ENCODE measurements around the gene ADAMTS15. TPM values are rescaled to one million over a fixed set of nuclear protein-coding genes. Genes with fewer than 3 reads are reported as not detected.

The ADAMTS15 gene
- total RNA-seq, 1 experiment from 2014 or later = 0.83 TPM

DNA sequence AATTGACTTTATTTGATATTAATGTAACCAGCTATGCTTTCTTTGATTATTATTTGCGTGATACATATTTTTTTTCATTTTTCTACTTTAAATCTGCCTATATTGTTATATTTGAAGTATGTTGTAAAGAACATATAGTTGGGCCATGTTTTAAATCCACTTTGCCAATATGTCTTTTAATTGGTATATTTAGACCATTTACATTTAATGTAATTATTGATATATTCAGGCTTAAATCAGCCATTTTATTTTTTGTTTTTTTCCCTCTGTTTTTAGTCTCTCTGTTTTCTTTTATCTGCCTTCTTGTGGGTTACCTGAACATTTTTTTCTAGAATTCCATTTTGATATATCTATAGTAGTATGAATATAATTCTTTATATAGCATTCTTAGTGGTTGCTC, 55.9 kb downstream of the ADAMTS15 start:
- no TSS peak for BruUV-seq (replicated peaks)
- peaks cover 12% of the 10 kb centered on the region for H3K9me3 Mint-ChIP-seq (ENCODE audit: low read depth, unreplicated experiment)

DNA sequence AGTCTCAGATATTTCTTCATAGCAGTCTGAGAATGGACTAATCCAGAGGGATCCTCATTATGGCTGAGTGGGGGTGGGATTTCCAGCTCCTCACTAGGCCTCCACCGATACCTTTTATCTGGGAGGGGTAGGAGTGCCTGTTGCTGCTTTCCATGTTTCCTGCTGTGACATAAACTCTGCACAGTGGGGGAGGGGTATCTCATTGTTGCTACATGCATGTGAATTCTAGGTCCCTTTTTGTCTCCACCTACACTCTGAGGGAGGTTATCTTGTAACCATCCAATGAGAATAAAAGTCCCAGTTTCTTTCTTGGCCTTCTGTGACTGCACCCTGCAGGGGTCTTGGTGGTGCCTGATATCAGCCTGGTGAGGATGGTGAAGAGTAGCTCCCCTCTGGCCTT, 60.5 kb downstream of the ADAMTS15 start:
- H3K36me3 Mint-ChIP-seq (ENCODE audit: insufficient read depth, unreplicated experiment) = no peaks in the 10 kb centered on the region
- H3K9me3 Mint-ChIP-seq (ENCODE audit: low read depth, unreplicated experiment) = peaks cover 9% of the 10 kb centered on the region
- CTCF ChIA-PET = no interaction called here
- no peak overlapping the region for H3K4me3 Mint-ChIP-seq (ENCODE audit: low read depth, unreplicated experiment)
- DNase-seq = no peak
- intact Hi-C loops (cut with micrococcal nuclease; ENCODE audit: unreplicated experiment) = no loop called here
- BruUV-seq (replicated peaks) = no TSS peak
- H3K27me3 Mint-ChIP-seq (ENCODE audit: unreplicated experiment) = no peaks in the 10 kb centered on the region
- no peaks in the 10 kb centered on the region for H3K4me1 Mint-ChIP-seq (ENCODE audit: low read depth, unreplicated experiment)
- no peak overlapping the region for H3K27ac Mint-ChIP-seq (ENCODE audit: unreplicated experiment)
- TF ChIP-seq CTCF (IDR thresholded peaks at IDR 0.05; ENCODE audit: unreplicated experiment) = no peak

More for the DNA sequence above, 55.9 kb downstream of the ADAMTS15 start:
- no peak for DNase-seq
- H3K27ac Mint-ChIP-seq (ENCODE audit: unreplicated experiment) = no peak overlapping the region
- no peak overlapping the region for H3K4me3 Mint-ChIP-seq (ENCODE audit: low read depth, unreplicated experiment)
- intact Hi-C loops (cut with micrococcal nuclease; ENCODE audit: unreplicated experiment) = no loop called here
- H3K27me3 Mint-ChIP-seq (ENCODE audit: unreplicated experiment) = no peaks in the 10 kb centered on the region
- H3K36me3 Mint-ChIP-seq (ENCODE audit: insufficient read depth, unreplicated experiment) = no peaks in the 10 kb centered on the region
- H3K4me1 Mint-ChIP-seq (ENCODE audit: low read depth, unreplicated experiment) = no peaks in the 10 kb centered on the region
- no peak for TF ChIP-seq CTCF (IDR thresholded peaks at IDR 0.05; ENCODE audit: unreplicated experiment)
- CTCF ChIA-PET = no interaction called here

- no TSS peak for BruUV-seq (replicated peaks)
- H3K9me3 Mint-ChIP-seq (ENCODE audit: low read depth, unreplicated experiment) = peaks cover 7% of the 10 kb centered on the region
- H3K27me3 Mint-ChIP-seq (ENCODE audit: unreplicated experiment) = no peaks in the 10 kb centered on the region
- no peaks in the 10 kb centered on the region for H3K4me1 Mint-ChIP-seq (ENCODE audit: low read depth, unreplicated experiment)
- no peak overlapping the region for H3K4me3 Mint-ChIP-seq (ENCODE audit: low read depth, unreplicated experiment)
- H3K27ac Mint-ChIP-seq (ENCODE audit: unreplicated experiment) = no peak overlapping the region
- no peak for DNase-seq
- TF ChIP-seq CTCF (IDR thresholded peaks at IDR 0.05; ENCODE audit: unreplicated experiment) = no peak
- intact Hi-C loops (cut with micrococcal nuclease; ENCODE audit: unreplicated experiment) = no loop called here
- H3K36me3 Mint-ChIP-seq (ENCODE audit: insufficient read depth, unreplicated experiment) = no peaks in the 10 kb centered on the region
- CTCF ChIA-PET = no interaction called here
Measured at GRCh38 chr11:130509942-130510341, 61.5 kb downstream of the ADAMTS15 start.

DNA sequence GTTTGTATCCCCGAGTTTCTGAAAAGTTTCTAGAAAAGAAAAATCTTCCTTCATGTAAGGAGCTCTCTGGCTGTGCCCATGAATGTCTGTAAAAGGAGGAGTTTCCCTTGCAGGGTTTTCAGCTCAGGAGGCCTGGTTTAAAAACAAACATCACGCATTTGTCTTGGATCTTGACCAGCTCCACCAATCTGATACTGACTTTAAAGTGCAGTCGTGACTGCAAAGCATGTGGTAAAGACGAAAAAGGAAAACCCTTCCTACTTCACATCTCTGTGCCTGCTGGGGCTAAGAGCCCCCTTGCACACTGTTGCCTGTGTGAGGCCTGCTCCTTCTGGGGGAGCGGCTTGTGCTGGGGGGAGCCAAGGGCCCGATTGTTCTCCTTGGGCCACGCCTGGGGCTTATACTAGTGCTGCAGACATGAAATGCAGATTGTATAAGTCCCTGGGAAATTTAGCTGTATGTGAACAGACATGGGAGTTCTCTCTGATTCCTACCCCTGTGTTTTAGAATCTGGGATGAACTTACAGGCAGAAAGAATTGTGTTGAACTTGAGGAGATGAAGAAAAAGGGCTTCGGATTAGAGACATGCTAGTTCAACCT, 62.1 kb downstream of the ADAMTS15 start:
- no peak for DNase-seq
- intact Hi-C loops (cut with micrococcal nuclease; ENCODE audit: unreplicated experiment) = no loop called here
- H3K9me3 Mint-ChIP-seq (ENCODE audit: low read depth, unreplicated experiment) = peaks cover 7% of the 10 kb centered on the region
- no peaks in the 10 kb centered on the region for H3K27me3 Mint-ChIP-seq (ENCODE audit: unreplicated experiment)
- H3K4me1 Mint-ChIP-seq (ENCODE audit: low read depth, unreplicated experiment) = no peaks in the 10 kb centered on the region
- TF ChIP-seq CTCF (IDR thresholded peaks at IDR 0.05; ENCODE audit: unreplicated experiment) = no peak
- BruUV-seq (replicated peaks) = no TSS peak
- H3K36me3 Mint-ChIP-seq (ENCODE audit: insufficient read depth, unreplicated experiment) = no peaks in the 10 kb centered on the region
- H3K4me3 Mint-ChIP-seq (ENCODE audit: low read depth, unreplicated experiment) = no peak overlapping the region
- CTCF ChIA-PET = no interaction called here
- H3K27ac Mint-ChIP-seq (ENCODE audit: unreplicated experiment) = no peak overlapping the region

All from Calu3 (cell line).